Measurements from ENCODE around the gene INPP4B.

Gene INPP4B

DNA sequence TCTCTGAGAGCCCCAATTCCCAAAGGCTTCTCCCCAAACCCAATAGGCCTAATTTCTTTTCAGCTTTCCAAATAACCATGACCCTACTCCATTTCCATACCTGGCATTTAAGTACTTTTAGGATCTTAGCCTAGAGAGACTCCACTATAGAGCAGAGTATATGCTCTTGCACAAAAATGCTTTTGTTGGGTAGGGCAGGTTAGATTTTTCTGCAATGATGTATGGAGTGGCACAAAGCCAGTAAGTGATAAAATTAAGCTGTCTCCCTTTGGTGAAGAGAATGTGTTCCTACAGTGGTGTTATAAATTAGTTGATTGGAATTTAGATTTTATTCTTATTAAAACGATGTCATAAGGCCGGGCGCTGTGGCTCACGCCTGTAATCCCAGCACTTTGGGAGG is 124.9 kb downstream of the INPP4B start:
- DNase-seq, result no peak

DNA sequence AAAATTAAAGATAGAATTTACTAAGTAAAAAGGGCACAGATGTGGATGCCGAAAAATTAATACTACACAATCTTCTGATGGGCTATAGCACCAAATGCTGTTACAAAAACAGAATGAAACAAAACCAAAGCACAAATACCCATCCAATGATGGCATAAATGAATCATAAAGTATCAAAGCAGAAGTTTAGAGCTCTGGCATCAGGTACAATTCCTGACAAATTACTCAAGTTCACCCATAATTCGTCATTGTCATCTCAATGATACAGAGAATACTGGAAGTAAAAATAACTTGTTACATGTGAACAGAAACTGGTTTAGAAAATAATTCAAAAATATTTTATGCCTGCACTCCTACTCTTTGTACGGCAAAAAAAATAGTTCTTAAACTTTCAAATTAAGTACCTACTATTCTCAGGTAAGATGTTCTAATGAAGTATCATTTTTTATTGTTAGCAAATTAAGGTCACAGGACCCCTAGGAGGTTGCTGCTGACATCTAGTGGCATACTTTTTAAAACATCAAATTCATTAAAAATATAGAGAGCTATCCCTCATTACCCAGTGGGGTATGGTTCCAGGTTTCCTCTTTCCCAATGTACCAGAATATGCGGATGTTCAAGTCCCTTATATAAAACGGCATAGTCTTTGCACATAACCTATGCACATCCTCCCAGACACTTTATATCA is 126.1 kb downstream of the INPP4B start:
- no peak for DNase-seq

GRCh38 chr4:142718981-142719380 is 127.1 kb downstream of the INPP4B start:
- DNase-seq, result no peak

- no peak for DNase-seq
These were observed 130.4 kb downstream of the INPP4B start for GRCh38 chr4:142715727-142716126.

GRCh38 chr4:142713282-142714030 is 132.6 kb downstream of the INPP4B start:
- no peak for DNase-seq

GRCh38 chr4:142708231-142708630 is 137.9 kb downstream of the INPP4B start:
- no peak for DNase-seq

DNA sequence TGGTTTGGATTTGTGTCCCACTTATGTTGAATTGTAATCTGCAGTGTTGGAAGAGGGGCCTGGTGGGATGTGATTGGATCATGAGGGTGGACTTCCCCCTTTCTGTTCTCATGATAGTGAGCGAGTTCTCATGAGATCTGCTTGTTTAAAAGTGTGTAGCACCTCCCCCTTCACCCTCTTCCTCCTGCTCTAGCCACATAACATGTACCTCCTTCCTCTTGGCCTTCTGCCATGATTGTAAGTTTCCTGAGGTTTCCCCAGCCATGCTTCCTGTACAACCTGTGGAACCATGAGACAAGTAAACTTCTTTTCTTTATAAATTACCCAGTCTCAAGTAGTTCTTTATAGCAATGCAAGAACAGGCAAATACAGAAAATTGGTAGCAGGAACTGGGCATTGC is 138.7 kb downstream of the INPP4B start:
- no peak for DNase-seq

DNA sequence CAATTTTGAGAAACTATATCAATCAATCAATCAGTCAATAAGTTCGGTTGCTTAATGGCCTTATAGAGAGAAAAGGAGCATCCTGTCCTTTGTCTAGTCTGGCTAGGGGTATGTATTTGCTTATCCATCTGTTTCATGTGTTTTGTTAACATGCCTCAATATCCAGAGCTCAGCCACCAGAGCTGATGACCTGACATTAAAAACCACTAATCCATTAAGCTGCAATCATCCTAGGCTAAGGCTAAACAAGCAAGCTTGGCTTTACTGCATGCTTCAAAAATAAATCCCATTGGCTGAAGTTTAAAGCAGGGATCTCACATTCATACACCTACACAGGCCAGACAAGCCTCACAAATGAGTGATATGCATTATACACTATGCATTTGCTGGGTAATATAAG is 139.7 kb downstream of the INPP4B start:
- DNase-seq, result no peak

- DNase-seq, result no peak
These were observed 140.3 kb downstream of the INPP4B start for GRCh38 chr4:142705820-142706219.

- no peak for DNase-seq
These were observed 142.3 kb downstream of the INPP4B start for GRCh38 chr4:142703694-142704309.

GRCh38 chr4:142701017-142701416 is 145.1 kb downstream of the INPP4B start:
- no peak for DNase-seq

DNA sequence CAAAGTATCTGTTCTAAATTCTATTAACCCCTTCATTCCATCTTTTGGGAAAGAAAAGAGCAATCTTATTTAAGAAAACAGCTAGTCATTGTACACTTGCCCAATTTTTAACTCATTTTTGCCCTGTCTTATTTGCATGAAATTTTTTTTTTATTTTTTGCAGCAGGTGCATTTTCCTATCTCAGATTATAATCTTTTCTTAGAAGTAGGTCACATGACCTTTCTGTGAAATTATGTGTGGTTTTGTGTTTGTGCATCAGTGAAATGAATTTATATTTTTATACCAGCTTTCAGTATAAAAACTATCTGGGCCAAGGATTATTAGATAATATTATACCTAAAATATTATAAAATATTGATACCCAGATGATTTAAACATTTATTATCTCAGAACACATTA is 145.6 kb downstream of the INPP4B start:
- DNase-seq, result no peak

DNA sequence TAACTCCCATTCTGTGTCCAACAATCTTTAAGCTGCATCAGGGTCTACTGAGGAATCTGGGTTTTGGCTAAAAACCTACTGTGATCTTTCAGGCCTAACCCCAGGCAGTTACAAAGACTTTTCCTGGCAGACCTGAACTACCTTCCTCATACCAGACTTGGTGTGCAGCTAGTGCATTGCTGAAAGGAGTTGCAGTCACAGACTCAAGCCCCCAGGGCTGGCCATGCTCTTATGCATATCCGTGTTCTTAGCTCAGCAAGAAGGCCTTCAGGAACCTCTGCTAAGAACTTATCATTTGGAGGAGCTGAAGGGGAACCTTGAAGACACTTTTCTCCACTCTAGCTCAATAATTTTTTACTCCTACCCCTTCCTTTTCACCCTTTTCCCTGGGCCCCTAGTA is 147.5 kb downstream of the INPP4B start:
- no peak for DNase-seq

DNA sequence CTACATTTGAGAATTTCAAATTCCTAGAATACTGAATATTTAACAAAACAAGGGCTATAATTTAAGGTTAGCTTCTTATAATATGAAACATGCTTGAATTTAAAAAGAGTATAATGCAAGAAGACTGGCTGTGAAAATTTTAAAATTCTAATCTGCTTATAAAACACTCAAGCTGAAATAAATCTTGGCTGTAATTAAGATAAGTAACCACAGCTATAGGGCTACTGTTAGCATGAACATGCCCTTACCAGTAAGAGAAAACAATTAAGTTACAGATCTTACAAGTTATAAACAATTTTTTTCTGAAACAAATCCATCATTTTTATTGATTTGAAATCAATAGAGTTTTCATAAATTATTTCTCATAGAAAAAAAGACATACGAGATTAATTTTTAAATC is 148.2 kb downstream of the INPP4B start:
- no peak for DNase-seq

GRCh38 chr4:142697320-142697719 is 148.8 kb downstream of the INPP4B start:
- DNase-seq, result no peak

GRCh38 chr4:142696334-142697122 is 149.6 kb downstream of the INPP4B start:
- DNase-seq, result no peak

DNA sequence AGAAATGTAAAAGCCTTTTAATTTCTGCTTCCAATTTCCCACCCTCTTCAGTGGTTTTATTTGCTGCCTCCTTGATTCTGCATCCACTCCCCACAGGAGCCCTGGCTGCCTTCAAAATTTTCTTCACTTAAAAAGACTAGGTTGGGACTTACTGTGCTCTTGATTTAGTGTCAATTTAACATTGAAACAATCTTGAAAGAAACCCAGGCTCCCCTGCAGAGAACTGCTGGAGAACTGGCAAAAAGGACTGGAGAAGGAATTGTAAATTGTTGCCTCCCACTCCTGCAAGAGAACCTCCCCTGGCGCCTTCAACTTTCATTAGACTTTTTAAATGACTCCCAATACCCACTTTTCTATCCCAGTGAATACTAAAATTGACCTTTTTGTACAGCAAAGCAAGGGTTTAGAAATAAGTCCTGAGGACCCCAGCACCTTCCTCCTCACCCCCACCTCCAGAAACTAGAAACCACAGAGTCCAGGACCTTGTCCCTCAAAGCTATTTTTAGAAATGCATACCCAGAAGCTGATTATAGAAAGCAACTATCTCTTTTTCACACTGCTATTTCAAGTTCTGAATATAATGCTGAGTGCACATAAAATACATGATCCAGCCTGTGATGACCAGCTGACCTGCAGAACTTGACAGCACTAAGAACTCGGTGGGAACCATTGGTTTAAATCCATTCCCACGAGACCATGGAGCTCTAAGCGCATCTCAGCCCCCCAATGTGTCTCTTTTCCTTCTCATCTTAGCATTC is 155.5 kb downstream of the INPP4B start:
- DNase-seq, result no peak

DNA sequence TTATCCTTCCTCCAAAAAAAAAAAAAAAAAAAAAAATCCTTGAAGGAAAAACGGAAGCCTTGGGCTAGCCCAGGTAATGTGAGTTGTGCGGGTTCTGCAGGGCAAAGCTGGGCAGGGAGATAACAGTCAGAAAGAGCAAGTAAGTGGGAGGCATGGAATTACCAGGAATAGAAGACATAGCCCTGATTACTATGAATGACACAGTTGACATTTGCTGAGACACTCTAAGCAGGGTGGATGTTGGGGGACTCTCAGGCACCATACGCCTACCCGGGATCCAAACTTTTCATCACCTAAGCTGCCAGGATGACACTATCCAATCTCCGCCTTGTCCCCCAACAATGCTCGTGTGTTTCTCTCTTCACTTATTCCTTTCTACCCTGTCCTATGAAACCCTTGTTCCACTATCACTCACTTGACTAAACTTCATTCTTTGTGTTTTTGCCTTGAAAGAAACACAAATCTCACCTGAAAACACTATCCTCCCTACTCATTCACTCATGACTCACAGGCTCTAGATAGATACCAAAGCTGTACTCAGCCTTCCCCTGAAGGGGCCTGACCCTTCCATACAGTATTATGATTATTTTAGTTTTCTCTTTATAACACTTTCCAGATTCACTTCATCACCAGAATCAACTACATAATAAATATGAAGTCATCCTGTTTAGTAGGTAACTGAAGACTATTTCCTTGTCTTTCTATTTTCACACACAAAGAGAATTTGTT is 158.4 kb downstream of the INPP4B start:
- no peak for DNase-seq

GRCh38 chr4:142686081-142686480 is 160.0 kb downstream of the INPP4B start:
- no peak for DNase-seq

GRCh38 chr4:142683997-142684396 is 162.1 kb downstream of the INPP4B start:
- no peak for DNase-seq

- no peak for DNase-seq
These were observed 162.6 kb downstream of the INPP4B start for GRCh38 chr4:142683503-142683902.

GRCh38 chr4:142671516-142671915 is 174.6 kb downstream of the INPP4B start:
- DNase-seq, result no peak
